OCI-LY7 (cell line): ENCODE data around the gene DROSHA. TPM values are rescaled to one million over a fixed set of nuclear protein-coding genes. Genes with fewer than 3 reads are reported as not detected.

Source experiments
- BruUV-seq: library from RNA; stranded (reverse); fragments of 400-500 nt; replicated peaks from 2 replicates; lab custom pipeline; 2021; lab: Mats Ljungman, UMichigan
- CTCF ChIA-PET: fragments of 300-600 bp; sonication (Branson Sonifier 250); formaldehyde crosslinking; loops from one replicate; lab custom pipeline; 2022; ENCODE audit warnings: antibody characterized with exemption; ENCODE audit not compliant: unreplicated experiment; lab: Charles Lee
- POLR2A ChIA-PET: fragments of 300-600 bp; sonication (Branson Sonifier 250); formaldehyde crosslinking; loops from one replicate; lab custom pipeline; 2022; ENCODE audit warnings: antibody characterized with exemption; lab: Charles Lee
- DNase-seq: peaks from one replicate; pipeline ENCODE4 v3.0.0-alpha.2; 2015; ENCODE audit warnings: low spot score
- H2AFZ ChIP-seq: fragments of 200-600 bp; sonication (generic), shearing (Covaris generic); 2 replicates; pipeline ENCODE4 v1.6.1; 2014; ENCODE audit warnings: mild to moderate bottlenecking, antibody characterized with exemption, low read length, moderate library complexity
- H3K27ac ChIP-seq: fragments of 200-600 bp; sonication (generic); 2 replicates; pipeline ENCODE4 v1.5.1; 2014; ENCODE audit warnings: mixed run types, low read depth, mild to moderate bottlenecking, moderate library complexity, low read length, inconsistent platforms; ENCODE audit not compliant: poor library complexity, severe bottlenecking
- H3K36me3 ChIP-seq: fragments of 200-600 bp; sonication (generic); 2 replicates; pipeline ENCODE4 v1.6.1; 2014; ENCODE audit warnings: mild to moderate bottlenecking, antibody characterized with exemption, low read length, moderate library complexity, mixed read lengths; ENCODE audit not compliant: insufficient read depth
- H3K4me1 ChIP-seq: fragments of 200-600 bp; sonication (generic); 2 replicates; pipeline ENCODE4 v1.5.1; 2014; ENCODE audit warnings: mild to moderate bottlenecking, low read length; ENCODE audit not compliant: insufficient read depth, poor library complexity, severe bottlenecking
- H3K4me2 ChIP-seq: fragments of 200-600 bp; sonication (generic); 2 replicates; pipeline ENCODE4 v1.6.1; 2014; ENCODE audit warnings: mild to moderate bottlenecking, low read length
- H3K4me3 ChIP-seq: fragments of 200-600 bp; sonication (generic); 2 replicates; pipeline ENCODE4 v1.5.1; 2014; ENCODE audit warnings: mild to moderate bottlenecking, low read depth, low read length; ENCODE audit not compliant: poor library complexity, severe bottlenecking
- H3K79me2 ChIP-seq: fragments of 200-600 bp; sonication (generic); 2 replicates; pipeline ENCODE4 v1.6.1; 2016; ENCODE audit warnings: low read depth, mild to moderate bottlenecking, low read length, moderate library complexity, mixed read lengths; ENCODE audit not compliant: insufficient read depth
- H3K9me2 ChIP-seq: fragments of 200-600 bp; sonication (generic); 2 replicates; pipeline ENCODE4 v1.6.1; 2016; ENCODE audit warnings: mild to moderate bottlenecking, low read length, mixed read lengths; ENCODE audit not compliant: insufficient read depth
- H3K9me3 ChIP-seq: fragments of 200-600 bp; sonication (generic); 2 replicates; pipeline ENCODE4 v1.6.1; 2014; ENCODE audit warnings: mild to moderate bottlenecking, mixed run types, low read length, mixed read lengths
- H4K20me1 ChIP-seq: fragments of 200-600 bp; sonication (generic); 2 replicates; pipeline ENCODE4 v1.6.1; 2014; ENCODE audit warnings: mild to moderate bottlenecking, antibody characterized with exemption, low read length, moderate library complexity, mixed read lengths; ENCODE audit not compliant: insufficient read depth
- CTCF ChIP-seq: fragments of 200-600 bp; sonication (generic); conservative IDR thresholded peaks from 2 replicates; pipeline ENCODE4 v1.5.1; 2014; ENCODE audit warnings: mild to moderate bottlenecking, antibody characterized with exemption, low read length, moderate library complexity, mixed read lengths
- EZH2phosphoT487 ChIP-seq: fragments of 200-600 bp; sonication (generic); IDR thresholded peaks from 2 replicates; pipeline ENCODE4 v1.6.1; 2018; ENCODE audit warnings: low read depth, borderline replicate concordance, mild to moderate bottlenecking, mixed run types, antibody characterized with exemption, low read length, moderate library complexity, mixed read lengths
- intact Hi-C: fragments of 100-400 bp; cut with micrococcal nuclease; formaldehyde crosslinking; loops from one replicate; pipeline ENCODE4 v1.10.0; 2022; ENCODE audit not compliant: unreplicated experiment
- total RNA-seq, 2 experiments: library from RNA; depleted of rRNA in 1 of 2; stranded (reverse); fragments of >200 nt in 1 of 2; shearing (Covaris generic) in 1 of 2; gene quantifications; 2 replicates each; pipeline ENCODE4 v1.2.3, GENCODE V29; 2014 to 2022

The DROSHA gene
- total RNA-seq, 2 experiments from 2014 or later = 56.3 to 92.8 TPM

DNA sequence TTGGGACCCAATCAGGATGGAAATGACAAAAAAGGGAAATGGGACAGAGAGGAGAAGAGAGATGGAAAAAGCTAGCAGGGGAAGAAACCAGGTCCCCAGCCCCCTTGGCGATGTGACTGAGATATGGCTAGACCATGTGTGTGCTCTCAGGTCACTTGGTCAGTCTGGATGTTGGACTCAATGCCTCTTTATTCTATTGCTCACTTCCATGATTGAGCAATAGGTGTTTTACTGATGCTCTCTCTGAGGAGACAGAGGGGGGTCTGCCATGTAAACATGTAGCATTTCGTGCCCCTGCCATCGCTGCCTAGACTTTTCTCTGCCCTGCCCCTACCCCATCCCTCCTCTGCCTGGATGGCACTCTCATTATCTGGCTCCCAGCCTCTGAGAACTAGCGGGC lies 150.6 kb downstream of the DROSHA start:
- CTCF ChIA-PET = no interaction called here
- Histone ChIP-seq H3K79me2 (no peaks in the 10 kb centered on the region), H3K4me3 (no peak overlapping the region), H2AFZ (no peak overlapping the region), H3K27ac (no peak overlapping the region), H4K20me1 (no peaks in the 10 kb centered on the region), H3K36me3 (no peaks in the 10 kb centered on the region), H3K4me1 (no peaks in the 10 kb centered on the region), H3K9me2 (no peaks in the 10 kb centered on the region), H3K9me3 (no peaks in the 10 kb centered on the region), H3K4me2 (no peak overlapping the region)
- no peak for TF ChIP-seq CTCF
- no peak for TF ChIP-seq EZH2phosphoT487
- BruUV-seq = no TSS peak
- intact Hi-C loops = no loop called here
- no peak for DNase-seq
- POLR2A ChIA-PET = no interaction called here

DNA sequence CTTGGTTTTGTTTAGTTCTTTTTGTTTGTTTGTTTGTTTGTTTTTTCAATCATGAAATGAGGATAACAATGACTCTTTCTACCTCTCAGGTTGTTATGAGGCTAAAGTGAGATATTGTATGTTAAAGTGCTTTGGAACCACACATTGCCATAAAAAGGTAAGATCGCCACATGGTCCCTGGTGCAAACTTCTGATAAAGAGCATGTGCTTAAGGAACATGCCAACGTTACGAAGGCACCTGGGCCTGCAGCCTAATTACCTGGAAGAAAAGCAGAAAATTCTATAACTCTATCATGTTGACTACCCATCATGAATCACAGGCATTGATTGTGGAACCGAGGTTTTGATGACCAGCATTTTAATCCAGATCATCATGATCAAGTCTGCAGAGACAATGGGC lies 151.8 kb downstream of the DROSHA start:
- BruUV-seq = no TSS peak
- no peak overlapping the region for H3K4me3 ChIP-seq
- TF ChIP-seq CTCF (no peak), EZH2phosphoT487 (no peak)
- no peaks in the 10 kb centered on the region for H3K4me1 ChIP-seq
- H3K4me2 ChIP-seq = no peak overlapping the region
- H3K36me3 ChIP-seq = no peaks in the 10 kb centered on the region
- no peaks in the 10 kb centered on the region for H4K20me1 ChIP-seq
- H3K79me2 ChIP-seq = no peaks in the 10 kb centered on the region
- no peak overlapping the region for H3K27ac ChIP-seq
- intact Hi-C loops = no loop called here
- CTCF ChIA-PET = no interaction called here
- H2AFZ ChIP-seq = no peak overlapping the region
- no peaks in the 10 kb centered on the region for H3K9me2 ChIP-seq
- POLR2A ChIA-PET = no interaction called here
- no peak for DNase-seq
- no peaks in the 10 kb centered on the region for H3K9me3 ChIP-seq

DNA sequence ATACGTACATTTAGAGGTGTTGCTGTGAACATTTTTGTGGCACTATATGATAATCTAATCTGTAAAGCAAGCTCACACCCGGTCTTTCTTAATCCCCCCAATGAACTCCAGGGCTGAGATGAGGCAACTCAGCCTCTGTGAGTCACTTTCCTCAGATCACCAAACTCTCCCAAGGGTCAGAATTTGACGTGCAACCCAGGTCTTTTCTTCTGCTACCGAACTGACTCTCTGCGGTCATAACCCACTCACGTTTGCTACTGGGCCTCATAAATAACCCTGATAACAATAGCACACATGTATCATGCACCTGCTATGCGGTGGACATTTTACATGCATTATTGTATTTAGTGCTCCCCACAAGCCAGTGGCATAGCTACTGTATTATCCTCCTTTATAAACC lies 153.1 kb downstream of the DROSHA start:
- Histone ChIP-seq H3K79me2 (no peaks in the 10 kb centered on the region), H4K20me1 (no peaks in the 10 kb centered on the region), H2AFZ (no peak overlapping the region), H3K4me1 (no peaks in the 10 kb centered on the region), H3K27ac (no peak overlapping the region), H3K9me2 (no peaks in the 10 kb centered on the region), H3K36me3 (no peaks in the 10 kb centered on the region), H3K9me3 (no peaks in the 10 kb centered on the region), H3K4me3 (no peak overlapping the region), H3K4me2 (no peak overlapping the region)
- TF ChIP-seq EZH2phosphoT487 = no peak
- no peak for TF ChIP-seq CTCF
- intact Hi-C loops = no loop called here
- POLR2A ChIA-PET = no interaction called here
- DNase-seq = no peak
- CTCF ChIA-PET = no interaction called here
- BruUV-seq = no TSS peak
